GM23338 (cell line): Measurements from ENCODE around the gene PIN1. TPM values are rescaled to one million over a fixed set of nuclear protein-coding genes. Genes with fewer than 3 reads are reported as not detected.

Source experiments
- ATAC-seq: fragments of 200-7000 bp; cut with Tn5 transposase; 3 replicates; pipeline ENCODE4 v1.9.1; 2020
- DNase-seq: peaks from one replicate; pipeline ENCODE4 v3.0.0-alpha.2; 2015; ENCODE audit warnings: low spot score
- H2AFZ ChIP-seq: fragments of 200-600 bp; sonication (generic); 2 replicates; pipeline ENCODE4 v1.8.0; 2016; ENCODE audit warnings: antibody characterized with exemption, mild to moderate bottlenecking, moderate library complexity
- H3F3A ChIP-seq: fragments of 200-600 bp; sonication (generic); replicated peaks from 2 replicates; pipeline ENCODE4 v1.8.0; 2017; ENCODE audit warnings: antibody characterized with exemption, mixed run types, low read depth
- H3K27ac ChIP-seq: fragments of 200-600 bp; sonication (generic); 2 replicates; pipeline ENCODE4 v1.6.1; 2016; ENCODE audit warnings: low read depth
- H3K27me3 ChIP-seq: fragments of 200-600 bp; sonication (generic); 2 replicates; pipeline ENCODE4 v1.8.0; 2016; ENCODE audit warnings: mild to moderate bottlenecking, mixed run types, moderate library complexity; ENCODE audit not compliant: insufficient read depth
- H3K36me3 ChIP-seq: fragments of 200-600 bp; sonication (generic); 2 replicates; pipeline ENCODE4 v1.8.0; 2016; ENCODE audit warnings: mild to moderate bottlenecking; ENCODE audit not compliant: insufficient read depth
- H3K4me1 ChIP-seq: fragments of 200-600 bp; sonication (generic); 2 replicates; pipeline ENCODE4 v1.8.0; 2016; ENCODE audit warnings: mild to moderate bottlenecking, moderate library complexity; ENCODE audit not compliant: insufficient read depth
- H3K4me2 ChIP-seq: fragments of 200-600 bp; sonication (generic); 2 replicates; pipeline ENCODE4 v1.7.1; 2017; ENCODE audit warnings: mixed run types
- H3K4me3 ChIP-seq: fragments of 200-600 bp; sonication (generic); 2 replicates; pipeline ENCODE4 v1.6.1; 2016; ENCODE audit warnings: mixed run types
- H3K79me2 ChIP-seq: fragments of 200-600 bp; sonication (generic); replicated peaks from 2 replicates; pipeline ENCODE4 v1.8.0; 2017; ENCODE audit warnings: mild to moderate bottlenecking; ENCODE audit not compliant: insufficient read depth
- H3K9me2 ChIP-seq: fragments of 200-600 bp; sonication (generic); 2 replicates; pipeline ENCODE4 v1.8.0; 2017; ENCODE audit not compliant: insufficient read depth
- H4K20me1 ChIP-seq: fragments of 200-600 bp; sonication (generic); replicated peaks from 2 replicates; pipeline ENCODE4 v1.8.0; 2017; ENCODE audit warnings: mild to moderate bottlenecking; ENCODE audit not compliant: insufficient read depth
- H3K27ac Mint-ChIP-seq: 2 replicates; pipeline ENCODE4 v1.8.0; 2020; ENCODE audit warnings: inconsistent platforms, mild to moderate bottlenecking, moderate library complexity, mixed read lengths
- H3K27me3 Mint-ChIP-seq: 3 replicates; pipeline ENCODE4 v1.8.0; 2022; ENCODE audit warnings: low read depth, mild to moderate bottlenecking, moderate library complexity, mixed read lengths, inconsistent platforms; ENCODE audit not compliant: insufficient read depth, poor library complexity
- H3K36me3 Mint-ChIP-seq: 3 replicates; pipeline ENCODE4 v1.8.0; 2021; ENCODE audit warnings: low read depth, mild to moderate bottlenecking, inconsistent platforms, moderate library complexity, mixed read lengths
- H3K4me1 Mint-ChIP-seq: 3 replicates; pipeline ENCODE4 v1.8.0; 2020; ENCODE audit warnings: mild to moderate bottlenecking, inconsistent platforms, mixed read lengths
- H3K4me3 Mint-ChIP-seq: 3 replicates; pipeline ENCODE4 v1.8.0; 2021; ENCODE audit warnings: moderate library complexity, mild to moderate bottlenecking, inconsistent platforms, mixed read lengths
- H3K9me3 Mint-ChIP-seq: 3 replicates; pipeline ENCODE4 v1.8.0; 2020; ENCODE audit warnings: moderate library complexity, mild to moderate bottlenecking, inconsistent platforms, mixed read lengths
- CREB1 ChIP-seq: fragments of 250-450 bp; sonication (Bioruptor Pico); IDR thresholded peaks from 2 replicates; pipeline ENCODE4 v1.5.0; 2020; ENCODE audit warnings: low read depth, mild to moderate bottlenecking, moderate library complexity
- EZH2 ChIP-seq: fragments of 200-600 bp; sonication (generic); IDR thresholded peaks from one replicate; pipeline ENCODE4 v1.8.0; 2017; ENCODE audit warnings: antibody characterized with exemption, mild to moderate bottlenecking, low read depth; ENCODE audit not compliant: unreplicated experiment
- EZH2phosphoT487 ChIP-seq: fragments of 200-600 bp; sonication (generic); IDR thresholded peaks from one replicate; pipeline ENCODE4 v1.8.1; 2018; ENCODE audit warnings: antibody characterized with exemption; ENCODE audit not compliant: unreplicated experiment
- JUNB ChIP-seq: IDR thresholded peaks from one replicate; pipeline ENCODE4 v1.6.1; 2016; ENCODE audit warnings: antibody characterized with exemption; ENCODE audit not compliant: unreplicated experiment
- NANOG ChIP-seq: IDR thresholded peaks from 2 replicates; pipeline ENCODE4 v1.6.1; 2016; ENCODE audit warnings: antibody characterized with exemption, borderline replicate concordance
- POLR2AphosphoS5 ChIP-seq: IDR thresholded peaks from 2 replicates; pipeline ENCODE4 v1.6.1; 2016; ENCODE audit warnings: antibody characterized with exemption, low read depth
- STAT1 ChIP-seq: IDR thresholded peaks from one replicate; pipeline ENCODE4 v1.6.1; 2016; ENCODE audit warnings: antibody characterized with exemption; ENCODE audit not compliant: unreplicated experiment
- ZNF114 ChIP-seq: fragments of 250-450 bp; sonication (Bioruptor Pico); IDR thresholded peaks from 2 replicates; pipeline ENCODE4 v1.5.0; 2020; ENCODE audit warnings: mild to moderate bottlenecking, moderate library complexity
- ZNF331 ChIP-seq: fragments of 250-450 bp; sonication (Bioruptor Pico); IDR thresholded peaks from 2 replicates; pipeline ENCODE4 v1.5.0; 2020; ENCODE audit warnings: low read depth, mild to moderate bottlenecking, moderate library complexity
- polyA plus RNA-seq: library from polyadenylated mRNA; unstranded; fragments of >200 nt; fragmentation: Nextera tagmentation; extraction: Ambion mirVana; gene quantifications from 2 replicates; pipeline ENCODE4 v1.2.1, GENCODE V29; 2016
- total RNA-seq: library from RNA; depleted of rRNA; stranded (reverse); fragments of >200 nt; shearing (Covaris generic); gene quantifications from 2 replicates; pipeline ENCODE4 v1.2.3, GENCODE V29; 2014
- TF ChIP-seq, protein P1 (sequence below), 2 experiments: fragments of 200-600 bp in 1 of 2; sonication (generic) in 1 of 2; conservative IDR thresholded peaks; 2 replicates each; pipeline versions ENCODE4 v1.5.1 to v1.6.1; 2016 to 2017; ENCODE audit warnings: antibody characterized with exemption in 2 of 2, low read depth in 2 of 2, mild to moderate bottlenecking in 2 of 2, moderate library complexity in 1 of 2
- TF ChIP-seq, protein P2 (sequence below): IDR thresholded peaks from 2 replicates; pipeline ENCODE4 v1.6.1; 2016; ENCODE audit warnings: antibody characterized with exemption
- TF ChIP-seq, protein P3 (sequence below): fragments of 250-450 bp; sonication (Bioruptor Pico); IDR thresholded peaks from 2 replicates; pipeline ENCODE4 v1.5.0; 2020; ENCODE audit warnings: mild to moderate bottlenecking, moderate library complexity
- TF ChIP-seq, protein P4 (sequence below): IDR thresholded peaks from one replicate; pipeline ENCODE4 v1.6.1; 2018; ENCODE audit warnings: antibody characterized with exemption; ENCODE audit not compliant: unreplicated experiment

PIN1 gene
- total and polyA plus RNA-seq, 2 experiments from 2014 or later, result 127 TPM

DNA sequence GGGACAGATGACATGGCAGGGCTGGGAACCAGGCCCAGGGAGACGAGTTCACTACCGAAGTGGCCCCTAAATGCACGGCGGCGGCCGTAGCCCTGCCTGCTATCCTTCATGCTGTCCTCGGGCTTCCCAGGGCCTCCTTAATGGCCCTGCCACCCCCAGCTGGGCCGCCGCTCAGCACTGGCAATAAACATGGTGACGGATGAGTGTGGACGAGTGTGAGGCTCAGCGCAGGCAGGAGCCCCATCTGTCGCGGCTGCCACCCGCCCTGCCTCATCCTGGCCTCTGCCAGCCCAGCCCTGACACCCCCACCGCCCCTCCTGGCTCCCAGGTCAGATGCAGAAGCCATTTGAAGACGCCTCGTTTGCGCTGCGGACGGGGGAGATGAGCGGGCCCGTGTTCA lies 13.6 kb downstream of the PIN1 start:
- H3K27ac ChIP-seq, result no peak overlapping the region
- H3K27ac Mint-ChIP-seq, result no peak overlapping the region
- TF ChIP-seq, protein P1, sequence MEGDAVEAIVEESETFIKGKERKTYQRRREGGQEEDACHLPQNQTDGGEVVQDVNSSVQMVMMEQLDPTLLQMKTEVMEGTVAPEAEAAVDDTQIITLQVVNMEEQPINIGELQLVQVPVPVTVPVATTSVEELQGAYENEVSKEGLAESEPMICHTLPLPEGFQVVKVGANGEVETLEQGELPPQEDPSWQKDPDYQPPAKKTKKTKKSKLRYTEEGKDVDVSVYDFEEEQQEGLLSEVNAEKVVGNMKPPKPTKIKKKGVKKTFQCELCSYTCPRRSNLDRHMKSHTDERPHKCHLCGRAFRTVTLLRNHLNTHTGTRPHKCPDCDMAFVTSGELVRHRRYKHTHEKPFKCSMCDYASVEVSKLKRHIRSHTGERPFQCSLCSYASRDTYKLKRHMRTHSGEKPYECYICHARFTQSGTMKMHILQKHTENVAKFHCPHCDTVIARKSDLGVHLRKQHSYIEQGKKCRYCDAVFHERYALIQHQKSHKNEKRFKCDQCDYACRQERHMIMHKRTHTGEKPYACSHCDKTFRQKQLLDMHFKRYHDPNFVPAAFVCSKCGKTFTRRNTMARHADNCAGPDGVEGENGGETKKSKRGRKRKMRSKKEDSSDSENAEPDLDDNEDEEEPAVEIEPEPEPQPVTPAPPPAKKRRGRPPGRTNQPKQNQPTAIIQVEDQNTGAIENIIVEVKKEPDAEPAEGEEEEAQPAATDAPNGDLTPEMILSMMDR (conservative IDR thresholded peaks at IDR 0.05; ENCODE audit: low read depth in 2 of 2), result no peak
- TF ChIP-seq, protein P2, sequence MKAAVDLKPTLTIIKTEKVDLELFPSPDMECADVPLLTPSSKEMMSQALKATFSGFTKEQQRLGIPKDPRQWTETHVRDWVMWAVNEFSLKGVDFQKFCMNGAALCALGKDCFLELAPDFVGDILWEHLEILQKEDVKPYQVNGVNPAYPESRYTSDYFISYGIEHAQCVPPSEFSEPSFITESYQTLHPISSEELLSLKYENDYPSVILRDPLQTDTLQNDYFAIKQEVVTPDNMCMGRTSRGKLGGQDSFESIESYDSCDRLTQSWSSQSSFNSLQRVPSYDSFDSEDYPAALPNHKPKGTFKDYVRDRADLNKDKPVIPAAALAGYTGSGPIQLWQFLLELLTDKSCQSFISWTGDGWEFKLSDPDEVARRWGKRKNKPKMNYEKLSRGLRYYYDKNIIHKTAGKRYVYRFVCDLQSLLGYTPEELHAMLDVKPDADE, result no peak
- no peak for TF ChIP-seq JUNB
- no peak for TF ChIP-seq STAT1
- no peak for TF ChIP-seq CREB1 (CRISPR knock-in tag)
- TF ChIP-seq, protein P3, sequence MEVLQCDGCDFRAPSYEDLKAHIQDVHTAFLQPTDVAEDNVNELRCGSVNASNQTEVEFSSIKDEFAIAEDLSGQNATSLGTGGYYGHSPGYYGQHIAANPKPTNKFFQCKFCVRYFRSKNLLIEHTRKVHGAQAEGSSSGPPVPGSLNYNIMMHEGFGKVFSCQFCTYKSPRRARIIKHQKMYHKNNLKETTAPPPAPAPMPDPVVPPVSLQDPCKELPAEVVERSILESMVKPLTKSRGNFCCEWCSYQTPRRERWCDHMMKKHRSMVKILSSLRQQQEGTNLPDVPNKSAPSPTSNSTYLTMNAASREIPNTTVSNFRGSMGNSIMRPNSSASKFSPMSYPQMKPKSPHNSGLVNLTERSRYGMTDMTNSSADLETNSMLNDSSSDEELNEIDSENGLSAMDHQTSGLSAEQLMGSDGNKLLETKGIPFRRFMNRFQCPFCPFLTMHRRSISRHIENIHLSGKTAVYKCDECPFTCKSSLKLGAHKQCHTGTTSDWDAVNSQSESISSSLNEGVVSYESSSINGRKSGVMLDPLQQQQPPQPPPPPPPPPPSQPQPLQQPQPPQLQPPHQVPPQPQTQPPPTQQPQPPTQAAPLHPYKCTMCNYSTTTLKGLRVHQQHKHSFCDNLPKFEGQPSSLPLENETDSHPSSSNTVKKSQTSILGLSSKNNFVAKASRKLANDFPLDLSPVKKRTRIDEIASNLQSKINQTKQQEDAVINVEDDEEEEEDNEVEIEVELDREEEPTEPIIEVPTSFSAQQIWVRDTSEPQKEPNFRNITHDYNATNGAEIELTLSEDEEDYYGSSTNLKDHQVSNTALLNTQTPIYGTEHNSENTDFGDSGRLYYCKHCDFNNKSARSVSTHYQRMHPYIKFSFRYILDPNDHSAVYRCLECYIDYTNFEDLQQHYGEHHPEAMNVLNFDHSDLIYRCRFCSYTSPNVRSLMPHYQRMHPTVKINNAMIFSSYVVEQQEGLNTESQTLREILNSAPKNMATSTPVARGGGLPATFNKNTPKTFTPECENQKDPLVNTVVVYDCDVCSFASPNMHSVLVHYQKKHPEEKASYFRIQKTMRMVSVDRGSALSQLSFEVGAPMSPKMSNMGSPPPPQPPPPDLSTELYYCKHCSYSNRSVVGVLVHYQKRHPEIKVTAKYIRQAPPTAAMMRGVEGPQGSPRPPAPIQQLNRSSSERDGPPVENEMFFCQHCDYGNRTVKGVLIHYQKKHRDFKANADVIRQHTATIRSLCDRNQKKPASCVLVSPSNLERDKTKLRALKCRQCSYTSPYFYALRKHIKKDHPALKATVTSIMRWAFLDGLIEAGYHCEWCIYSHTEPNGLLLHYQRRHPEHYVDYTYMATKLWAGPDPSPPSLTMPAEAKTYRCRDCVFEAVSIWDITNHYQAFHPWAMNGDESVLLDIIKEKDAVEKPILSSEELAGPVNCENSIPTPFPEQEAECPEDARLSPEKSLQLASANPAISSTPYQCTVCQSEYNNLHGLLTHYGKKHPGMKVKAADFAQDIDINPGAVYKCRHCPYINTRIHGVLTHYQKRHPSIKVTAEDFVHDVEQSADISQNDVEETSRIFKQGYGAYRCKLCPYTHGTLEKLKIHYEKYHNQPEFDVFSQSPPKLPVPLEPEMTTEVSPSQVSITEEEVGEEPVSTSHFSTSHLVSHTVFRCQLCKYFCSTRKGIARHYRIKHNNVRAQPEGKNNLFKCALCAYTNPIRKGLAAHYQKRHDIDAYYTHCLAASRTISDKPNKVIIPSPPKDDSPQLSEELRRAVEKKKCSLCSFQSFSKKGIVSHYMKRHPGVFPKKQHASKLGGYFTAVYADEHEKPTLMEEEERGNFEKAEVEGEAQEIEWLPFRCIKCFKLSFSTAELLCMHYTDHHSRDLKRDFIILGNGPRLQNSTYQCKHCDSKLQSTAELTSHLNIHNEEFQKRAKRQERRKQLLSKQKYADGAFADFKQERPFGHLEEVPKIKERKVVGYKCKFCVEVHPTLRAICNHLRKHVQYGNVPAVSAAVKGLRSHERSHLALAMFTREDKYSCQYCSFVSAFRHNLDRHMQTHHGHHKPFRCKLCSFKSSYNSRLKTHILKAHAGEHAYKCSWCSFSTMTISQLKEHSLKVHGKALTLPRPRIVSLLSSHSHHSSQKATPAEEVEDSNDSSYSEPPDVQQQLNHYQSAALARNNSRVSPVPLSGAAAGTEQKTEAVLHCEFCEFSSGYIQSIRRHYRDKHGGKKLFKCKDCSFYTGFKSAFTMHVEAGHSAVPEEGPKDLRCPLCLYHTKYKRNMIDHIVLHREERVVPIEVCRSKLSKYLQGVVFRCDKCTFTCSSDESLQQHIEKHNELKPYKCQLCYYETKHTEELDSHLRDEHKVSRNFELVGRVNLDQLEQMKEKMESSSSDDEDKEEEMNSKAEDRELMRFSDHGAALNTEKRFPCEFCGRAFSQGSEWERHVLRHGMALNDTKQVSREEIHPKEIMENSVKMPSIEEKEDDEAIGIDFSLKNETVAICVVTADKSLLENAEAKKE (CRISPR knock-in tag), result no peak
- no peak for TF ChIP-seq ZNF114 (CRISPR knock-in tag)
- no peak for TF ChIP-seq EZH2
- no peak for TF ChIP-seq EZH2phosphoT487
- no peak for TF ChIP-seq NANOG
- TF ChIP-seq, protein P4, sequence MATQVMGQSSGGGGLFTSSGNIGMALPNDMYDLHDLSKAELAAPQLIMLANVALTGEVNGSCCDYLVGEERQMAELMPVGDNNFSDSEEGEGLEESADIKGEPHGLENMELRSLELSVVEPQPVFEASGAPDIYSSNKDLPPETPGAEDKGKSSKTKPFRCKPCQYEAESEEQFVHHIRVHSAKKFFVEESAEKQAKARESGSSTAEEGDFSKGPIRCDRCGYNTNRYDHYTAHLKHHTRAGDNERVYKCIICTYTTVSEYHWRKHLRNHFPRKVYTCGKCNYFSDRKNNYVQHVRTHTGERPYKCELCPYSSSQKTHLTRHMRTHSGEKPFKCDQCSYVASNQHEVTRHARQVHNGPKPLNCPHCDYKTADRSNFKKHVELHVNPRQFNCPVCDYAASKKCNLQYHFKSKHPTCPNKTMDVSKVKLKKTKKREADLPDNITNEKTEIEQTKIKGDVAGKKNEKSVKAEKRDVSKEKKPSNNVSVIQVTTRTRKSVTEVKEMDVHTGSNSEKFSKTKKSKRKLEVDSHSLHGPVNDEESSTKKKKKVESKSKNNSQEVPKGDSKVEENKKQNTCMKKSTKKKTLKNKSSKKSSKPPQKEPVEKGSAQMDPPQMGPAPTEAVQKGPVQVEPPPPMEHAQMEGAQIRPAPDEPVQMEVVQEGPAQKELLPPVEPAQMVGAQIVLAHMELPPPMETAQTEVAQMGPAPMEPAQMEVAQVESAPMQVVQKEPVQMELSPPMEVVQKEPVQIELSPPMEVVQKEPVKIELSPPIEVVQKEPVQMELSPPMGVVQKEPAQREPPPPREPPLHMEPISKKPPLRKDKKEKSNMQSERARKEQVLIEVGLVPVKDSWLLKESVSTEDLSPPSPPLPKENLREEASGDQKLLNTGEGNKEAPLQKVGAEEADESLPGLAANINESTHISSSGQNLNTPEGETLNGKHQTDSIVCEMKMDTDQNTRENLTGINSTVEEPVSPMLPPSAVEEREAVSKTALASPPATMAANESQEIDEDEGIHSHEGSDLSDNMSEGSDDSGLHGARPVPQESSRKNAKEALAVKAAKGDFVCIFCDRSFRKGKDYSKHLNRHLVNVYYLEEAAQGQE, result no peak
- TF ChIP-seq ZNF331 (CRISPR knock-in tag), result no peak
- TF ChIP-seq POLR2AphosphoS5, result no peak
- peaks cover 8% of the 10 kb centered on the region; the same call in 1 of the 2 replicates for H4K20me1 ChIP-seq
- no peaks in the 10 kb centered on the region for H3K9me2 ChIP-seq
- no peaks in the 10 kb centered on the region for H3K27me3 ChIP-seq
- peaks cover 18% of the 10 kb centered on the region for H3K36me3 Mint-ChIP-seq
- no peak overlapping the region for H2AFZ ChIP-seq
- peaks cover 4% of the 10 kb centered on the region; the same call in 2 of the 3 replicates for H3K9me3 Mint-ChIP-seq
- H3K4me1 Mint-ChIP-seq, result peaks cover 23% of the 10 kb centered on the region
- no peak overlapping the region for H3K4me3 Mint-ChIP-seq
- no peaks in the 10 kb centered on the region for H3K36me3 ChIP-seq
- H3K4me2 ChIP-seq, result no peak overlapping the region
- H3F3A ChIP-seq, result no peaks in the 10 kb centered on the region
- peaks cover 10% of the 10 kb centered on the region; the same call in 1 of the 2 replicates for H3K4me1 ChIP-seq
- ATAC-seq (no peak), DNase-seq (no peak)
- H3K4me3 ChIP-seq, result no peak overlapping the region
- peaks cover 9% of the 10 kb centered on the region for H3K27me3 Mint-ChIP-seq
- no peaks in the 10 kb centered on the region for H3K79me2 ChIP-seq
